ENCODE results near the gene ELMOD1. TPM values are rescaled to one million over a fixed set of nuclear protein-coding genes. Genes with fewer than 3 reads are reported as not detected.

Gene ELMOD1
- total RNA-seq, 4 donors from 2014 or later: 8.9 TPM; not detected in 3

- no peaks in the 10 kb centered on the region for H3K36me3 ChIP-seq
- no peaks in the 10 kb centered on the region for H3K9me3 ChIP-seq
- no peaks in the 10 kb centered on the region for H3K4me1 ChIP-seq
- H3K27ac ChIP-seq: no peak overlapping the region
- no peak for DNase-seq
- no peaks in the 10 kb centered on the region for H3K27me3 ChIP-seq
- TF ChIP-seq POLR2A (IDR thresholded peaks at IDR 0.05): no peak
- TF ChIP-seq, protein P1, sequence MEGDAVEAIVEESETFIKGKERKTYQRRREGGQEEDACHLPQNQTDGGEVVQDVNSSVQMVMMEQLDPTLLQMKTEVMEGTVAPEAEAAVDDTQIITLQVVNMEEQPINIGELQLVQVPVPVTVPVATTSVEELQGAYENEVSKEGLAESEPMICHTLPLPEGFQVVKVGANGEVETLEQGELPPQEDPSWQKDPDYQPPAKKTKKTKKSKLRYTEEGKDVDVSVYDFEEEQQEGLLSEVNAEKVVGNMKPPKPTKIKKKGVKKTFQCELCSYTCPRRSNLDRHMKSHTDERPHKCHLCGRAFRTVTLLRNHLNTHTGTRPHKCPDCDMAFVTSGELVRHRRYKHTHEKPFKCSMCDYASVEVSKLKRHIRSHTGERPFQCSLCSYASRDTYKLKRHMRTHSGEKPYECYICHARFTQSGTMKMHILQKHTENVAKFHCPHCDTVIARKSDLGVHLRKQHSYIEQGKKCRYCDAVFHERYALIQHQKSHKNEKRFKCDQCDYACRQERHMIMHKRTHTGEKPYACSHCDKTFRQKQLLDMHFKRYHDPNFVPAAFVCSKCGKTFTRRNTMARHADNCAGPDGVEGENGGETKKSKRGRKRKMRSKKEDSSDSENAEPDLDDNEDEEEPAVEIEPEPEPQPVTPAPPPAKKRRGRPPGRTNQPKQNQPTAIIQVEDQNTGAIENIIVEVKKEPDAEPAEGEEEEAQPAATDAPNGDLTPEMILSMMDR (IDR thresholded peaks at IDR 0.05): no peak
- intact Hi-C loops (cut with DNase I; ENCODE audit: low total_unique reads): no loop called here
- no peak overlapping the region for H3K4me3 ChIP-seq
Measured at GRCh38 chr11:107583629-107584195, 7.2 kb upstream of the ELMOD1 start.

DNA sequence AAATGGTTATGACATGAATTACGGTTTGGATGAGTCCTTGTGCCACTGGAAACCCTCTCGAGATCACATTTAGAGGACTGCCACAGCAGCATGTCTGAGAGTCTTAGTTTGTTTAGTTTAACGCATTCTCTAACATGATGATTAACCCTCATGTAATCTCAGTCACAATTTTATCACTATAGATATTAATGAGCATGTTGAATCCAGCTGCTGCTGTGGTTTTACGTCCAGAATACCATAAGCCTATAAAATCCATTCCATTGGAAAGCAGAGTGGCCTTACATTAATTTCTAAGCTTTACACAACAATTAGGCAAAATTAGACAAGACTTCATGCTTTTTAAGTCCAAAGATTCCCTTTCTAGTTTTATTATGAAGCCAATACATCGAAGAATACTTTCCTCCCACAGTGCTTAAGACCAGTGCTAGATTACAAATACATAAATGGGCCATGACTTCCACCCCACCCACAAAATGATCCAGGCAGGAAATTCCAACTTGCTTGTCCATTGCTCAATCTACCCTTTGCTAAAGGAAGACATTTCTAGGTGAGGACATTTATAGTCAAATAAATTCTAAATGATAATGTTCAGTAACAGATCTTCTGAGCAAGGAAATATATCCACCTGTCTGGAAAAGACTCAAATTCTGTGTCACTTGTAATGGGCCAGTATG is 3.5 kb upstream of the ELMOD1 start:
- no peak for DNase-seq
- Histone ChIP-seq H3K36me3 (no peaks in the 10 kb centered on the region), H3K27me3 (no peaks in the 10 kb centered on the region), H3K9me3 (no peaks in the 10 kb centered on the region), H3K4me1 (peaks cover 0 to 3% of the 10 kb centered on the region in 2 donors), H3K27ac (no peak overlapping the region), H3K4me3 (no peak overlapping the region)
- intact Hi-C loops (cut with DNase I; ENCODE audit: low total_unique reads): no loop called here
- TF ChIP-seq POLR2A (IDR thresholded peaks at IDR 0.05): no peak
- TF ChIP-seq, protein P1 (IDR thresholded peaks at IDR 0.05): no peak

DNA sequence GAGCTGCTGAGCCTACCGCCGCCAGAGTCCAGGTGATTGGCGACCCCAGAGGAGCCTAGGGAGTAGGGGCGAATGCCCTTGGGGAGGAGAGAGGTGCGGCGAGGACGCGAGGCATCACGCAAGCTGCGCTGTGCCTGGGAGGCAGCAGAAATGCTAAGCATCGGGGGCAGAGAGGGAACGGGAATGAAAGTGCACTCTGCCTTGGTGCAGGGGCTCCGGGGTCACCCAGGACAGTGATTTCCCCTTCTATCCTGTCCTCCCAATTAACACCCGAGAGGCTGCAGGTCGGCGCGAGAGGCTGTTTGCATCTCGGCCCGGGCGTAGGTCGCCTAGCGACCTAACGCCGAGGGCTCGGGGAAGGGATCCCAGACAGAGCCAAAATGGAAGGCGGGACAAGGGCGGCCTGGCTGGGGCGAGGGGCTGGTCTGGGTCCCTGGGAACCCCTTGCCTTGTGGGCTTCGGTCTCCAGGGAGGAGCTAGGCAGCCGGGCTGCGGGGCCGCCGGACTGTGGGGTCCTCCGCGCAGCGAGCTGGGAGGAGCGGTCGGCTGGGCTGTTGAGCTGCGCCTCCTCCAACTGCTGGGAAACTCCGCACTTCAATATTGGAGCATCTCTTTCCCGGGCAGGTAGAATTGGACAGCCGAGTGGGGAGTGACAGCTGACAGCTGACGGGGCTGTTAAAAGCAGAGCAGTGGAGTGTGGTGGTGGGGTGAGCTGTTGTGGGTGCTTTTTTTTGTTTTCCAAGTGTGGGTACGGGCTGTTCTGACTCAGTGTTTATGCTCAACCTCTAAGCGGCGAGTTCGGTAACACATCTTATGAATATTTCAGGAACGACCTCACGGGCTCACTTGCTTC is 657 bp downstream of the ELMOD1 start:
- H3K27me3 ChIP-seq: no peaks in the 10 kb centered on the region
- H3K27ac ChIP-seq: no peak overlapping the region
- intact Hi-C loops (cut with DNase I; ENCODE audit: low total_unique reads): no loop called here
- peaks cover 0 to 3% of the 10 kb centered on the region in 2 donors for H3K4me1 ChIP-seq
- TF ChIP-seq POLR2A (IDR thresholded peaks at IDR 0.05): no peak
- TF ChIP-seq, protein P1 (IDR thresholded peaks at IDR 0.05): no peak
- no peak for DNase-seq
- no peaks in the 10 kb centered on the region for H3K36me3 ChIP-seq
- H3K4me3 ChIP-seq: peak overlapping the region; percentile 40 to 54
- H3K9me3 ChIP-seq: no peaks in the 10 kb centered on the region

- no peaks in the 10 kb centered on the region for H3K36me3 ChIP-seq
- peaks cover 0 to 3% of the 10 kb centered on the region in 2 donors for H3K4me1 ChIP-seq
- intact Hi-C loops (cut with DNase I; ENCODE audit: low total_unique reads): no loop called here
- no peaks in the 10 kb centered on the region for H3K9me3 ChIP-seq
- H3K4me3 ChIP-seq: no peak overlapping the region
- no peak for TF ChIP-seq POLR2A (IDR thresholded peaks at IDR 0.05)
- TF ChIP-seq, protein P1 (IDR thresholded peaks at IDR 0.05): no peak
- H3K27me3 ChIP-seq: no peaks in the 10 kb centered on the region
- H3K27ac ChIP-seq: no peak overlapping the region
- no peak for DNase-seq
Measured at GRCh38 chr11:107592231-107592590, 1.3 kb downstream of the ELMOD1 start.

- Histone ChIP-seq H3K9me3 (no peaks in the 10 kb centered on the region), H3K4me1 (peaks cover 0 to 3% of the 10 kb centered on the region in 2 donors), H3K36me3 (no peaks in the 10 kb centered on the region), H3K27me3 (no peaks in the 10 kb centered on the region), H3K27ac (no peak overlapping the region), H3K4me3 (no peak overlapping the region)
- TF ChIP-seq, protein P1 (IDR thresholded peaks at IDR 0.05): no peak
- no peak for TF ChIP-seq POLR2A (IDR thresholded peaks at IDR 0.05)
- no peak for DNase-seq
- intact Hi-C loops (cut with DNase I; ENCODE audit: low total_unique reads): no loop called here
Measured at GRCh38 chr11:107592813-107593212, 1.9 kb downstream of the ELMOD1 start.
